GM19452 (cell line): ENCODE measurements around the gene C1orf198.

Source experiments
- ATAC-seq: cut with Tn5 transposase; IDR thresholded peaks from one replicate; pipeline ENCODE4 v1.9.1; 2021; ENCODE audit not compliant: unreplicated experiment

Gene C1orf198

GRCh38 chr1:230788561-230789275, 79.6 kb downstream of the C1orf198 start:
- ATAC-seq: no peak

DNA sequence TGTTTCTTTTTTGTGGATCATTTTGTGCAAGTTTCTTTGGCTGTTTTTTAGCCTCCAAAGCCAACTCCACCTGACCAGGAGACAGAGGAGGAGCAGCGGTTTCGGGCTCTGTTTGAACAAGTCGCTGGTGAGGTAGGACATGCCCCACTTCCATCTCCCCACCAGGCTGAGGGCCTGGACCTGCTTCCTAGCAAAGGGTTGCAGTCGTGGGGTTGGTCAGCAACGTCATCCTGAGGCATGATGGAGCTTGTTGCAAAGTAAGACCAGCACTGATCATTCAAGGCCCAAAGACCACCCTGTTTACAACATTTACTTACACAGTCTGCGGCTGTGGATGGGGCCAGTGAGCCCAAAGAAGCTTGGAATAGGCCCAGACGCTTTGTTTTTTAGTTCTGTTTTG, 80.8 kb downstream of the C1orf198 start:
- ATAC-seq: no peak
